ENCODE measurements around the gene EXD3.
"Not testable (repeated sequence)": the region's sequence is repeated elsewhere in the genome, so short reads cannot be mapped to it uniquely, and the experiment has no call there.

EXD3 gene

DNA sequence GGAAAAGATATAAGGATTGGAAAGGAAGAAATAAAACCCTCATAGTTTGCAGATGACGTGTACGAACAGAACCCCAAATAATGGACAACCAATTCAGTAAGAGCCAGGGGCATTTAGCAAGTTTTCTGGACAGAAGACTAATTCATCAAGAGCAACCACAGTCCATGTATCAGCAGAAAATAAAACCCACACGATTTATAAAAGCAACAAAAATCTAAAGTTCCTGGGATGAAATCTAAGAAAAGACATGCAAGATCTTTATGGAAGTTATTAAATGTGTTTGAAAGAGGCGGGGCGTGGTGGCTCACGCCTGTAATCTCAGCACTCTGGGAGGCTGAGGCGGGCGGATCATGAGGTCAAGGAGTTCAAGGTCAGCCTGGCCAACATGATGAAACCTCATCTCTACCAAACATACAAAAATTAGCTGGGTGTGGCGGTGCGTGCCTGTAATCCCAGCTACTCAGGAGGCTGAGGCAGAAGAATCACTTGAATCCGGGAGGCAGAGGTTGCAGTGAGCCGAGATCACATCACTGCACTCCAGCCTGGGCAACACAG lies 83.0 kb downstream of the EXD3 start:
- not testable (repeated sequence) for DNase-seq (ENCODE audit: low spot score)

DNA sequence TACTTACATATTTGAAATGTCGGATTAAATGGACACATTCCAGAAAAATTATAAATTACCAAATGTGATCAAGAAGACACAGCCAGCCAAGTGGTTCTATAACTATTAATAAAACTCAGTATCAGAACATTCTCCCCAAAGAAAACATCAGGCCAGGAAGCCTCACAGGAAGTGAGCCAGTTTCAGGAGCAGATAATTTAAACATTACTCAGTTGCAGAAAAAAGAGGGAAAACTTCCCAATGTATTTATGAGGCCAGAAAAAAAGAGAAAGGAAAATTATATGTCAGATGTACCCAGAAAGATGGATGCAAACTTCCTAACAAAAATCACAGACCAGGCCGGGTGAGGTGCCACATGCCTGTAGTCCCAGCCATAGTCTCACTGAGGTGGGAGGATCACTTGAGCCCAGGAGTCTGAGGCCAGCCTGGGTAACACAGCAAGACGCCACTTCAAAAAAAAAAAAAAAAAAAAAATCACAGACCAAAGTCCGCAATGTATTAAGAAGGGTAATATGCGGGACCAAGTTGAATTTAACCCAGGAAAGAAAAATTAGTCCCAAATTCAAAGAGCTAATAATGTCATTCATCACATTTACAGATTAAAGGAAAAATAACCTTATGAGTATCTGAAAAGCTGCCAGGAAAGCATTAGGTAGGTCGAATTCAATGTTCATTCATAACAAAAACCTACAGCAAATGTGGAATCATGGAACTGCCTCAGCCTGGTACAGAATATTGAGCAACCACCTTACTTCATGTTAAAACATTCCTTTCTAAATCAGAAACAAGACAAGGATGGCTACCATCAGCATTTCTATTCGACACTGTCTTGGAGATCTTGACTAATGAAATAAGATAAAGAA lies 83.7 kb downstream of the EXD3 start:
- DNase-seq (ENCODE audit: low spot score) = no peak

DNA sequence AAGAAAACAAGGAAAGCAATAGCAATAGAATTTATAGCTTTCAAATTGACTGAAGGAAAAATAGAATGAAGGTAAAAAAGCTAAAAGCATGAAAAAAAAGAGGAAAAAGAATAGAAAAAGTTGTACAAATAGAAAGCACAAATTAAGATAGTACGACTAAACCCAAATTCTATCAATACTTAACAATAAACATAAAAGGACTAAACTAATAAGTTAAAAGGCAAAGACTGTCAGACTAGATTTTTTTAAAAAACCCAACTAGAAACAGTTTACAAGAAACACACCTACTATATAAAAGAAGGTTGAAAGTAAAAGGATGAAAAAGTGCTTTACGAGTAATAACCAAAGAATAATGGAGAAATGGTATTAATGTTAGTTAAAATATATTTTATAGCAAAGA lies 86.2 kb downstream of the EXD3 start:
- DNase-seq (ENCODE audit: low spot score) = no peak

DNA sequence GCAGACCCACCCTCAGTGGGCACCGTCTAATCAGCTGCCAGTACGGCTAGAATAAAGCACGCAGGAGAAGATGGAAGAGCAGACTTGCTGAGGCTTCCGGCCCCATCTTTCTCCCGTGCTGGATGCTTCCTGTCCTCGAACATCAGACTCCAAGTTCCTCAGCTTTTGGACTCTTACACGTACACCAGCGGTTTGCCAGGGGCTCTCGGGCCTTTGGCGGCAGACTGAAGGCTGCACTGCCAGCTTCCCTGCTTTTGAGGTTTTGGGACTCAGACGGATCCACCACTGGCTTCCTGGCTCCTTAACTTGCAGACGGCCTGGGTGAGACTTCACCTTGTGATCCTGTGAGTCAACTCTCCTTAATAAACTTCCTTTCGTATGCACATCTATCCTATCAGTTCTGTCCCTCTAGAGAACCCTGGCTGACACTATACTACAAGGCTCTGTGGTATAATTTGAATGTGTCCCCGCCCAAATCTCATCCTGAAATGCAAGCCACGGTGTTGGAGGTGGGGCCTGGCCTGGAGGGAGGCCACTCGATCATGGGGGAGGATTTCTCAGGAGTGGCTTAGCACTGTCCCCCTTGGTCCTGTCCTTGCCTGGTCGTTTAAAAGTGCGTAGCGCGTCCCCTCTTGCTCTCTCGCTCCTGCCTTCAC lies 89.8 kb downstream of the EXD3 start:
- DNase-seq (ENCODE audit: low spot score) = no peak

DNA sequence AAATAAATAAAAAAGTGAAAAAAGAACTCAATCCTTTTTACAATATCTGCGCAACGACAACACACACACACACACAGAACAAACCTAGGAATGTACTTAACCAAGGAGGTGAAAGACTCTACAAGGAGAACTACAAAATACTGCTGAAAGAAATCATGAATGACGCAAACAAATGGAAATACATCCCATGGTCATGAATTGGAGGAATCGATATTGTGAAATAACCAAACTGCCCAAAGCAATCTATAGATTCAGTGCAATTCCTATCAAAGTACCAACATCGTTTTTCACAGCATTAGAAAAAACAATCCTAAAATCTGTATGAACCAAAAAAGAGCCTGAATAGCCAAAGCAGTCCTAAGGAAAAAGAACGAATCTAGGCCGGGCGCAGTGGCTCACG lies 91.0 kb downstream of the EXD3 start:
- no peak for DNase-seq (ENCODE audit: low spot score)

DNA sequence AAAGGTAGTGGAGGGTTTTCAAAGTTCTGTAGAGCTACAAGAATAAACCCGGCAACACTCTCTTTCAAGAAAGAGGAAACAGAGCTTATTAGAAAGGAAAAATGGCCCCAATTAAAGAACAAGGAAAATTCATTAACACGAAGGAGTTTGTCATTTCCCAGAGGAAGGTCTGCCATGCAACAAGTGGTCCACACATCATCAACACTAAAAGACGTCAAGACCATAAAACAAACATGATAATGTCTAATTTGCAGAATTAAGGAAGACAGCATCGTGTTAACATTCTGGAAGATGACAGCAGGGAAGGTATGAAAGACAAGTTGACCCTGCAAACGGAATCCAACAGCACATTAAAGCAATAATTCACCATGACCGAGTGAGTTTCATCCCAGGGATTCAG lies 92.3 kb downstream of the EXD3 start:
- no peak for DNase-seq (ENCODE audit: low spot score)

DNA sequence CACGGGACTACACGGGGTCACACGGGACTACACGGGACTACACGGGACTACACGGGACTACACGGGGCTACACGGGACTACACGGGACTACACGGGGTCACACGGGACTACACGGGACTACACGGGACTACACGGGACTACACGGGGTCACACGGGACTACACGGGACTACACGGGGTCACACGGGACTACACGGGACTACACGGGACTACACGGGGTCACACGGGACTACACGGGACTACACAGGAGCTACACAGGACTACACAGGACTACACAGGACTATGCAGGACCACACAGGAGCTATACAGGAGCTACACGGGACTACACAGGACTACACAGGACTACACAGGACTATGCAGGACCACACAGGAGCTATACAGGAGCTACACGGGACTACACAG lies 93.4 kb downstream of the EXD3 start:
- not testable (repeated sequence) for DNase-seq (ENCODE audit: low spot score)

DNA sequence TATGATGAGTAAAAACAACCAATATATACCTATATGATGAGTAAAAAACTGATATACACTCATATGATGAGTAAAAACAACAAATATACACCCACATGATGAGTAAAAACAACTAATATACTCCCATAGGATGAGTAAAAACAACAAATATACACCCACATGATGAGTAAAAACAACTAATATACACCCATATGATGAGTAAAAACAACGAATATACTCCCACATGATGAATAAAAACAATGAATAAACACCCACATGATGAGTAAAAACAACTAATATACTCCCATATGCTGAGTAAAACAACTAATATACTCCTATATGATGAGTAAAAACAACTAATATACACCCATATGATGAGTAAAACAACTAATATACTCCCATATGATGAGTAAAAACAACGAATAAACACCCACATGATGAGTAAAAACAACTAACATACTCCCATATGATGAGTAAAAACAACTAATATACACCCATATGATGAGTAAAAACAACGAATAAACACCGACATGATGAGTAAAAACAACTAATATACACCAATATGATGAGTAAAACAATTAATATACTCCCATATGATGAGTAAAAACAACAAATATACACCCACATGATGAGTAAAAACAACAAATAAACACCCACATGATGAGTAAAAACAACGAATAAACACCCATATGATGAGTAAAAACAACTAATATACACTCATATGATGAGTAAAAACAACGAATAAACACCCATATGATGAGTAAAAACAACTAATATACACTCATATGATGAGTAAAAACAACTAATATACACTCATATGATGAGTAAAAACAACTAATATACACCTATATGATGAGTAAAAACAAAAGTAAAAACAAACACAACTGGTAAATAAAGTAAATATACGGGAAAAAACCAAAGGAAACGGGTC lies 95.1 kb downstream of the EXD3 start:
- DNase-seq (ENCODE audit: low spot score) = not testable (repeated sequence)

DNA sequence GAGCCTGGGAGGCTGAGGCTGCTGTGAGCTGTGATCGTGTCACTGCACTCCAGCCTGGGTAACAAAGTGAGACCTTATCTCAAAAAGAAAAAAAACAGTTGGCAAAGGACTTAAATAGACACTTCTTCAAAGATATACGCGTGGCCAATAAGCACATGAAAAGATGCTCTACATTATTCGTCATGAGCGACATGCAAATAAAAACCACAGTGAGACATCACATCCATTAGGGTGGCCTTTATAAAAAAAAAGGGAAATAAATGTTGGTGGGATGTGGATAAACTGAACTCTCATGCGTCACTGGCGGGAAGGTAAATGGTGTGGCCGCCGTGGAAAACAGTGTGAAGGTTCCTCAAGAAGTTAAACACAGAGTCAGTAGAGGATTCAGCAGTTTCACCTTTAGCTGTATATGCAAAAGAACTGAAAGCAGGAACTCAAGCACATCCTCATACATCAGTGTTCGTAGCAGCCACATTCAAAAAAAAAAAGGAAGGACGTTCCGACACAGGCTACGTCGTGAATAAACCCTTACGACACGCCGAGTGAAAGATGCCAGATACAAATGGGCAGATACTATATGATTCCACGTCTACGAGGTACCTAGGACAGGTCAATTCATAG lies 96.4 kb downstream of the EXD3 start:
- no peak for DNase-seq (ENCODE audit: low spot score)

DNA sequence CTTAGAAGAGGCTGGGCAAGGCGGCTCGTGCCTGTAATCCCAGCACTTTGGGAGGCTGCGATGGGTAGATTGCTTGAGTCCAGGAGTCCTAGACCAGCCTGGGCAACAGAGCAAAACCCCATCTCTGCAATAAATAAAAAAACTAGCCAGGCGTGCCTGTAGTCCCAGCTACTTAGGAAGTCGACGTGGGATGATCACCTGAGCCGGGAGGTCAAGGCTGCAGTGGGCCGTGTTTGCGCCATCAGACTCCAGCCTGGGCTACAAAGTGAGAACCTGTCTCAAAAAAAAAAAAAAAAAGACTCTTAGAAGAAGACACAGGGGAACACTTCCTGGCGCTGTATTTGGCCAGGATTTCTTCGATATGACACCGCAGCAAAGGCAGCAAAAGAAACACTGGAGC lies 97.2 kb downstream of the EXD3 start:
- DNase-seq (ENCODE audit: low spot score) = no peak

DNA sequence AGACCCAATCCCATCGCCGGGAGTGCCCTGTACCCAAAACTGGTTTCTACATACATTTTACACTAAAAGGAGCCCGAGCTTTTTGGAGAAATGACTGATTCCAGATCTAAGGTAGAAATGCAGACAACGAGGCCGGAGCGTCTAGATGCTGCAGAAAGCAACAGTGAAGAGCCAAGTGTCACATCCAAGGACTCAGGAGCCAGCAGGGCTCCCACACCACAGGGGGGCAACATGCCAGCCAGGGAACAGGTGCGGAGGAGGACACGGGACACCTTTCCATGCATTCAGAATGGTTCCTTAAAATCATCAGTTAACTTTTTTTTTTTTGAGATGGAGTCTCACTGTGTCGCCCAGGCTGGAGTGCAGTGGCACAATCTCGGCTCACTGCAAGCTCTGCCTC lies 97.8 kb downstream of the EXD3 start:
- no peak for DNase-seq (ENCODE audit: low spot score)

DNA sequence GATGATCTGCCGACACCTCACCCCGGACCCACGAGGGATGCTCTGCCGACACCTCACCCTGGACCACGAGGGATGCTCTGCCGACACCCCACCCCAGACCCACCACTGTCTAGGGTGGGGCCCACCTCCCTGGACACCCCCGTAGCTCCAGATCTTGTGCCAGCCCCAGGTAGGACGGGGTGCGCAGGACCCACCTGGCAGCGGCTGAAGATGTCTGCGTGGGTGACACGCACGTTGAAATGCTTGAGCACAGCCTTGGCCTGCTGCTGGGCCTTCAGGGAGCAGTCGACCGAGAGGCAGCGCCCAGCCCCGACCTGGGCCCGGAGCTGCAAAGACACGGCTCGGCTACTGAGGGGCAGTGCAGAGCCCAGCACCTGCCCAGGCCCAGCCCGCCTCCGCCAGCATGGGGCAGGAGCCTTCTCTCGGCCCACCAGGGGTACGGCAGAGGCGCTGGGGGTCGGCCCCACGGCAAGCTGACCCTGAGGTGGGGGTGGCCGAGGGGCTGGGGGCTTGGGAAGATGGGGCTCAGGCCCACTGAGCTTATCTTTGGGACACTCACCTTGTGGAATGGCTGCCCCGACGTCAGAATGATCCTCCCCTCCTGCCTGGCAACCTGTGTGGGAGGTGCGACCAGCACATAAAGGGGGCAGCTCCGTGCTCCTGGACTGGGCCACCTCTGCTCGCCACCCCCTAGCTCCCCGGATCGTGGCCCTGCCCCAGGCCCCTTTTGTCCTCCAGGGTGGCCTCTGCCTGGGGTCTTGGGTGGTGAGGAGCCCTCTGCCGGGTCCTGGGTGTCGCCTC lies 99.2 kb downstream of the EXD3 start:
- DNase-seq (ENCODE audit: low spot score) = no peak

DNA sequence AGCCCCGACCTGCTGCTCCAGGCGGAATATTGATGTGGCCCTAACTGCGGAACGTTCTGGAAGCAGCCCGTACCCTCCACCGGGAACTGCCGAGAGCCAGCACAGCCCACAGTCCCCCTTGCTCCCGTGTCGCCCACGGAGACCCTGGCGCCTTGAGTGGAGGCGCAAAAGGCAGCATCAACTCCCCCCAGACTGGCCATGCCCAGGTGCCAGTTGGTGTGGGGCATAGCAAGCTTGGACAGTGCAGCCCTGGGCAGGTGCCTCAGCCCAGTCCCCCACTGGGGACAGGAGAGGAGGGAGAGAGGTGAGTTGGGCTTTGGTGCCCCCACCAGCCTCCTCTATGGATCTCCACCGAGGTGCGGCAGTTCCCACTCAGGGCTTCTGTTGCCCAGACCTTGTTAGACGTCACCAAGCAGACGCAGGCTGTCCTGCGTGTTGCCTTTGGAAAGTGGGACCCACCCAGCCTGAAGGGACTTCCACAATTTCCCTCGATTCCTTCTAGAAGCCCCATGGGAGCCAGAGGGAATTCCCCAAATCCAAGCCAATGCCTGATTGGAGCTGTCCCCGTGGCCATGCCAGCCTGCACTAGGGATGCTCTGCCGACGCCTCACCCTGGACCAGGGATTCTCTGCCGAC lies 101.1 kb downstream of the EXD3 start:
- DNase-seq (ENCODE audit: low spot score) = no peak

DNA sequence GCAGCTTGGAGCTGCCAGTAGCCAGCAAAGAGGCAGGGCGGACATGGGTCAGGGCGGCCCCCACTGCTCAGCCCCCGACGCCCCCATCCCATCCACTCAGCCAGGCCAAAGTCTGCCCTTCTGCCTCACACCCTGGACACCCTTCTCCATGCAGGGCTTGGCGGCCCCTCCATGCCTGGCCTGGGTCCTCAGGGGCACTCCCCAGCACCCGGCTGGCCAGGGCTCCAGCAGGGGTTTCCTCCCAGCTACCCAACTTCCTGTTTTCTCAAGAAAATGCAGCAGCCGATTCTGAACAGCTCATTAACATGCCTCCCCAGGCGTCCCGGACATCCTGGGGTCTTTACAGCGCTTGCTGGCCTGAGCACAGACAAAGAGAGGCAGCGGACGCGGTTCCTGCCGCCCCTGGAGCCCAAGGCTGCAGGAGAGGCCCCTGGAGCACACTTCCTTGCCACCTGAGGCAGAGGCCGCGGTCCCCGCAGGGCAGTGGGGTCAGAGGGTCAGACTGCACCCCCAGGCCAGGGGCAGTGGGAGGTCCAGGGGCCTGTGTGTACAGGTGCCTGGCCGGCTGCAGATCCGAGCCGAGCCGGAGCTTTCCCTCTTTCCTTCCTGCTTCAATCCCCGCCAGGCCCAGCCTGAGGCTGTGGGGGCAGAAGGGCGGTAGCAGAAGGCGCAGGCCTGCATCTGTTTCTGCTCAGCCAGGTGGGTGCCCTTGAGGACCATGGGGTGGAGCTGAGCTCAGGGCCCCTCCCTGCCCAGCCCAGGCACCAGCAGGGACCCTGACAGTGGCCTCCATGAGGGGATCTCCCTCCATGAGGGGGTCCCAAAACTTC lies 102.2 kb downstream of the EXD3 start:
- DNase-seq (ENCODE audit: low spot score) = no peak

DNA sequence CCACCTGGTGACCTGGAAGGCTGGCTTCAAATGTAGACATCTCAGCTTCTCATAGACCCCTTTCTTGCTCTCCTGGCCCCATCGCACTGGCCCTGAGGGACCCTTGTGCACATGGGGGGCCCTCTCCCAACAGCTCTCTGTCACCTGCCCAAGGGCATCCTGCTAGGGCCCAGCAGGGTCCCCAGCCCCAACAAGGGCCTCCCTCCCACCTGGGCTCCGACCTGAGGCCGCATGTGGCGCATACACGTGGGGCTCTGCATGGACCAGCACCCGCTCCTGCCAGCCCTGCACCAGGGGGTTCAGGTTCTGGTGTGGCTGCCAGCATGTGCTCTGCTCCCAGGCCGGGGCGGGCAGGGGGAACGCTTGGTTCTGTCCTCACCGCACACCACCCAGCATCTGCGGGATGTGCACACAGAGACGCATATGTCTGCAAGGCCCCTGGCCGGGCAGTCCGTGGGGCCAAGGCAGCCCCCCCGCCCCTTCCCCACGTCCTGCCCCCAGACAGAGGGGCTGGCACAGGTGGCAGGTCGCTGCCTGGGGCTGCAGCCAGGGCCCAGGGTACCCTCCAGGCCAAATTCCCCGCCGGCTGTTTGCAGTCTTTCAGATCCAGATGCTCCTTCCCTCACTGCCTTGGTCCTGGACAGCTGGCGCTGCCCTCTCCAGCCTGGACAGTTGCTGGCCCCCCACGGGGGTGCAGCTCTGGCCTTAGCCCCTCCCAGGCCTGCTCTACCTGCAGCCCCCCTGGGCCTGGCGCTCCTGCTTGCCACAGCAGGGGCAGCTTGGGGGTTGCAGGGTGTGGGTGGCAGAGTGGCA lies 103.0 kb downstream of the EXD3 start:
- no peak for DNase-seq (ENCODE audit: low spot score)

DNA sequence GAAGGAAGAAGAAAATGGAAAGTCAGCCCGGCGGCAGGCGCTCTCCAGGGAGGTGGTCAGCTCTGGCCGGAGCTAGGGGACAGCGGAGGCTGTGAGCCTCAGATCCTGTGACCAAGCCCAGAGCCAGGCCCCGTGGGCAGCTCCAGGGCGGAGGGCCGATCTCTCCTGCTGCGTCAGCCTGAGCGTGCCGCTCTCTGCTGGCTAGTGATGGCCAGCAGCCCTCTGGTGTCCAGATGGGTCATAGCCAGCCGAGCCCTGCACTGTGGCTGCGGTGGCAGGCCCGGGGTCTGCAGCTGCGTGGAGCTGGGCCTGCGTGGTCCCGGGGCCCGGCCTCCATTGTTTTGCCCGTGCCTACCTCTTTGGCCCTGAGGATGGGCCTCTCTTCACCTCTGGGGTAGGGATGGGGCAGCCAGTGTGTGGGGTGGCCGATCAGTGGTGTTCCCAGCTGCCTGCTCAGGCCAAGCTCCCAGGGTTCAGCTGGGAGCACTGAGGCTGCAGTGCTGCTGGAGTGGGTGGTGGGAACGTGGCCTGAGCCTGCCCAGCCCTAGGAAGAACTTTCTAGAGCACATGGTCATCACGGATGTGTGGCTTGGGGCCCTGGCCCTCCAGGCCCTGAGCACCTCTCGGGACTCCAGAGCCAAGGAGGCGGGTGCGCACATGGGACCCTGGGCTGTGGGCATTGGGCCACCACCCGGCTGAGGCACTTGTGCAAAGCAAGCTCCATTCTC lies 103.8 kb downstream of the EXD3 start:
- DNase-seq (ENCODE audit: low spot score) = no peak

DNA sequence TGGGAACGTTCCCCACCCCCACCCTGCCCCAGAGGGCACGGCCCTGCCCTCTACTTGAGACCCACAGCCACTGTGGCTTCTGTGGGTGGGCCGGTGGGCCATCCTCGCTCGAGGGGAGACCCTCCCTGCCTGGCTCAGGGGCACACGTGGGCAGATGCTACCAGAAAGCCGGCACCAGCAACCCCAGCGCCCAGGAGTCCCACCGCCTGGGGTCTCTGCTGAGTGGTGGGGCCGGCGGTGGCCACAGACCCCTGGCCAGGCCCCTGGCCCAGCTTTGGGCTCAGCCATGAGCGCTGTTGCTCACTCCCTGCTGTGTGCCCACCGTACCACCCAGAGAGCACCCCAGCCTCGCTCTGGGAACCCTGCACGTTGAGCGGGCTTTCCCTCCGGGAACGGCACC lies 104.4 kb downstream of the EXD3 start:
- no peak for DNase-seq (ENCODE audit: low spot score)
